Fibroblast of villous mesenchyme (primary cell): Measurements from ENCODE around the gene PAFAH2. TPM values are rescaled to one million over a fixed set of nuclear protein-coding genes. Genes with fewer than 3 reads are reported as not detected.
"Not testable (repeated sequence)": the region's sequence is repeated elsewhere in the genome, so short reads cannot be mapped to it uniquely, and the experiment has no call there.

Experiments used
- DNase-seq: peaks from one replicate; pipeline ENCODE4 v3.0.0-alpha.2; 2010; ENCODE audit warnings: low read depth
- H3K4me3 ChIP-seq: 2 replicates; pipeline ENCODE4 v1.5.1; 2011; ENCODE audit warnings: low read depth, mild to moderate bottlenecking, low read length
- total RNA-seq: library from RNA; depleted of rRNA; stranded (reverse); fragments of >200 nt; gene quantifications from 2 replicates; pipeline ENCODE4 v1.2.3, GENCODE V29; 2012
- TF ChIP-seq, protein P1 (sequence below): IDR thresholded peaks from 2 replicates; pipeline ENCODE4 v1.5.1; 2012; ENCODE audit warnings: low read depth, mild to moderate bottlenecking, low read length; ENCODE audit not compliant: insufficient read depth

Gene PAFAH2
- total RNA-seq, 1 donor, result 11.2 TPM

DNA sequence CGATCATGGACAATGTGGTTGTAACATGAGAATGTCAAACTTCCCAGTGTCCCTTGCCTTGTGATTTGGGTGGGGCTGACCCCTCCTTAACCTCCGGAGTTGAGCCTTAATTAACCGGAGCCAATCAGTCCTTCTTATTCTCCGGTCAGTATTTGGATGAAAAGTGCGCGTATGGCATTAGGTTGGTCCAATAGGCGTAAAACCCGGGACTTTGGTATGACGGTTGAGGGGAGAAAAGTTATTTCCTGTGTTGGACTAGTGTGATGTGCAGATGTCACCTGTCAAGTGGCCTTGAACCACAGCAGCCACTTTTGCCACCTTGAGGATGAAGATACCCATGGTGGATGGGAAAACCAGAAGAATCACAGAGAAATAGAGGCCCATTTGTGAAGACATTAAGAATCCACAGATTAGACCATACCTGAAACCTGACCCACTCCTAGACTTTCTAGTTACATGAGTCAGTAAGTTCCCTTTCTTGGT lies 5.1 kb downstream of the PAFAH2 start:
- H3K4me3 ChIP-seq, result no peak overlapping the region
- TF ChIP-seq, protein P1, sequence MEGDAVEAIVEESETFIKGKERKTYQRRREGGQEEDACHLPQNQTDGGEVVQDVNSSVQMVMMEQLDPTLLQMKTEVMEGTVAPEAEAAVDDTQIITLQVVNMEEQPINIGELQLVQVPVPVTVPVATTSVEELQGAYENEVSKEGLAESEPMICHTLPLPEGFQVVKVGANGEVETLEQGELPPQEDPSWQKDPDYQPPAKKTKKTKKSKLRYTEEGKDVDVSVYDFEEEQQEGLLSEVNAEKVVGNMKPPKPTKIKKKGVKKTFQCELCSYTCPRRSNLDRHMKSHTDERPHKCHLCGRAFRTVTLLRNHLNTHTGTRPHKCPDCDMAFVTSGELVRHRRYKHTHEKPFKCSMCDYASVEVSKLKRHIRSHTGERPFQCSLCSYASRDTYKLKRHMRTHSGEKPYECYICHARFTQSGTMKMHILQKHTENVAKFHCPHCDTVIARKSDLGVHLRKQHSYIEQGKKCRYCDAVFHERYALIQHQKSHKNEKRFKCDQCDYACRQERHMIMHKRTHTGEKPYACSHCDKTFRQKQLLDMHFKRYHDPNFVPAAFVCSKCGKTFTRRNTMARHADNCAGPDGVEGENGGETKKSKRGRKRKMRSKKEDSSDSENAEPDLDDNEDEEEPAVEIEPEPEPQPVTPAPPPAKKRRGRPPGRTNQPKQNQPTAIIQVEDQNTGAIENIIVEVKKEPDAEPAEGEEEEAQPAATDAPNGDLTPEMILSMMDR, result no peak
- no peak for DNase-seq

DNA sequence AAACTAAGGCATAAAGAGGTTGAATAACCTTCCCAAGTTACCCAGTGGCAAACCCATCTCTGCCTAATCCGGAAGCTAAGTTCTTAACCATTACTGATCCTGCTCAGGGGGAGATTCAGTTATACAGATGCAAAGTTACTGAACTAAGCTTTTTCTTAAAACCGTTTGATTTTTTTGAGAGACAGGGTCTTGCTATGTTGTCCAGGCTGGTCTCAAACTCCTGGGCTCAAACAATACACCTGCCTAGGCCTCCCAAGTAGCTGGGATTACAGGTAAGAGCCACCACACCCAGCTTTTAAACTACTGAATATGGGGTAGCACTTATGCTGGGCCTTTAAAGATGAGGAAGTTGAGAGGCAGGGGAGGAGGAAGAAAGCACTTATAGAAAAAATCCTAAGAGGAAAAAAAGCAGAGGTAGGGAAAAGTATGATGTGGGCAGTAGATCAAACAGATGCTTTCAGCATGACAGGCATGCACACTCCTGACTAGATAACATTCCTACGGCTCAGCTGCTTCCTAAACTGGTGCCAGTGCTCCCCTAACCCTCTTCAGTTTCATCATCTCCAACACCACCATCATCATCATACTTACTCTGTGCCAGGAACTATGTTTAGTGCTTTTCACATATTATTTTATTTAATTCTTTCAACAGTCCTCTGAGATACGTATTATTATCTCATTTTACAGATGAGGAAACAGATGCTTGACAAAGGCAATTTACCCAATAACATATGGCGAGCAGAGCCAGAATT lies 5.8 kb downstream of the PAFAH2 start:
- H3K4me3 ChIP-seq, result no peak overlapping the region
- no peak for DNase-seq
- TF ChIP-seq, protein P1, result no peak

DNA sequence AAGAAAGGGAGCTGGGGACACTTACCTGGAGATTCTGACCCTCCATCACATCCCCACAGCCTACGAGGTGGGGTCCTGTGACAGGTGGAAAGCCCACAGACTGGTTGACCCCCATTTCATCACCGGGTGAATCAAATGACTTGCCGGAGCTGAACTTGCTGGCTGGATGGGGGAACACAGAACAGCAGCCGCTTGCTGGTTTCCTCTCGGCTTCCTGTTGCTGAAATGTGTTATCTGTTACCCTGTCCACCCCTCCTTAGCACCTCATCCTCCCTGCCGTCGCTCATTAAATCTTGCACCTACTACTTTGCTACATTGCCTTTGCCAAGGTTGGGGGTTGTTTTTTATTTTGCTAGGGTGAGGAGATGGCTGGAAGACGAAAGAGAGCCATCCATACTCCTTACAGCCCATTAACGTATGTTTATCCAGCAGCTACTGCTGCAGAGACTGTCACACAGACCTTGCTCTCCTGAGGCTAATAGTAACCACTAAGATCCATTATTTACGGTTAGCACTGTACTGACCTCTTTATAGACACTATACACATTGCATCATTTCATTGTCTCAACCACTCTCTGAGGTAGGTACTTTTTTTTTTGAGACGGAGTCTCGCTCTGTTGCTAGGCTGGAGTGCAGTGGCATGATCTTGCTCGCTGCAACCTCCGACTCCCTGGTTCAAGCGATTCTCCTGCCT lies 7.0 kb downstream of the PAFAH2 start:
- no peak for DNase-seq
- no peak overlapping the region for H3K4me3 ChIP-seq
- TF ChIP-seq, protein P1, result no peak

DNA sequence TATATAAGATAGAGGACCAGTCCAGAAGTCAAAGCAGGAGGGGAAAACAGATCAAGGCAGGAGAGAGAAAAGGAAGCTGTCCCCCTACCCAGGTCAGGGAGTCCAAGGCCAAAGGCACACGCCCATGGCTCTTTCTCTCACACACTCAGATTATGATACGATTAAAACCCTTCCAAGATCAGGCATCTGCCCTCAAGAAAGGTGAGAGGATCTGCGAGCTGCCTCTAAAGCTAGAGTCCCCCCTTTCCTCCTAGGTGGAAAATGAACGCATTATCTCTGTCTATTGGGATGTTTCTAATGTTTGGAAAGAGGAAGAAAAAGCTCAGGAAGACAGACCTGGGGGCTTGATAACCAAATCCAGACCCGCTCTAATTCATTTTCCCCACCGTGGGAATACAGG lies 7.6 kb downstream of the PAFAH2 start:
- H3K4me3 ChIP-seq, result no peak overlapping the region
- no peak for DNase-seq
- TF ChIP-seq, protein P1, result no peak

DNA sequence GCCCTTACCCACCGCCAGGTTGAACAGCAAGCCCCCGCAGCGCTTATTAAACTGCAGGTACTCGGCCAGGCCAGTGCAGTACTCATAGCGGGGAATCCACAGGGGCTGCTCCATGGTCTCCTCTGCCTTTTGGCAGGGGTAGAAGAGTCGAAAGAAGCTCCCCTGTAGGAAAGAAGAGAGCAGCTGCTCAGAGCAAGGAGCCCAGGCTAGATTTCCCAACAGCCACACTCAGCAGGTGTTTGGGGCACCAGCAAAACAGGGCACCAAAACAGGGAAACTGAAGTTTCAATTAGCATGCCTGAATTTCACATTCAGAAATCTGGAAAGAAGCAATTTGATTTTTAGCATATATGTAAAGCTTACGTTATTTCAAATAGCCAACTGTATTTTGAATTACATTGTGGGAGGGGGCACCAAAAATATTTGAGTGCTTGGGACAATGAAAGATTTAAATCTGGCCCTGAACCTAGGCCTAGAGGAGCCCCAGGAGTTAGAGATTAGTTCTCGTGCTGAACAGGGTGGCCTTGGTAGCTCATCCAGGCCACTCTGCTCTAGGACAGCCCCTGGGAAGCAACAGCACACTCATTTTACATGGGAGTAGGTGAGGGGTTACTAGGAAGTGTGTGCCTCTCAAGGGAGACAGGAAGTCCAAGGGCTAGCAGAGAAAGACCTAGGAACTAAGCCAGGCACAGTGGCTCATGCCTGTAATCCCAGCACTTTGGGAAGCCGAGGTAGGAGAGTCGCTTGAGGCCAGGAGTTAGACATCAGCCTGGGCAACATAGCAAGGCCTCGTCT lies 8.2 kb downstream of the PAFAH2 start:
- no peak for DNase-seq
- TF ChIP-seq, protein P1, result no peak
- no peak overlapping the region for H3K4me3 ChIP-seq

DNA sequence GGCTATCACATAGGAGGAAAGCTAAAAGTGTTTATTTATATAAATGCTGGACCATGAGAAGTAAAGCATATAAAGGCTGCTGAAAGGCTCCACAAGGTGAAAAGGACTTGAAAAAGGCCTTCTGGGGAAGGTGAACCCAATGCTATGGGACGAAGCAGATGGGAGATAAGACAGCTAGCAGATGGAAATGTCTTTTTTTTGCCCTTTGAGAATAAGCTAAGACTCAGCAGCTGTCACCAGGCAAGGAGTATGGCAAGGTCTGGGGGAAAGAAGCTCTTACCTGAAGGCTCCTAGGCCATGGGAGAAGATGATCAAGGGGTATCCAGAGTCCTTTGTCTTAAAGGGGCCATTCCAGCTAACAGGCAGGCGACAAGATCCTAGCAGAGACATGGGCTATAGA lies 9.9 kb downstream of the PAFAH2 start:
- no peak overlapping the region for H3K4me3 ChIP-seq
- no peak for DNase-seq
- TF ChIP-seq, protein P1, result no peak

DNA sequence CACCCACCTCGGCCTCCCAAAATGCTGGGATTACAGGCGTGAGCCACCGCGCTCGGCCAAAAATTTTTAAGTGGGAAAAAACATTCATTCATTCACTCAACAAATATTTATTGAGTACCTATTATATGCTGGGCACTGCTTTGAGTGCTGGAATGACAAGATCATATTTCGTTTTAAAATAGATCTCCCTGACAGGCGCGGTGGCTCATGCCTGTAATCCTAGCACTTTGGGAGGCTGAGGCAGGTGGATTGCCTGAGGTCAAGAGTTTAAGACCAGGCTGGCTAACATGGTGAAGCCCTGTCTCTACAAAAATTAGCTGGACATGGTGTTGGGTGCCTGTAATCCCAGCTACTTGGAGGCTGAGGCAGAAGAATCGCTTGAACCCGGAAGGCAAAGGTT lies 11.1 kb downstream of the PAFAH2 start:
- not testable (repeated sequence) for H3K4me3 ChIP-seq, DNase-seq
